Hepatocyte (in vitro differentiated cells): ENCODE data around the gene RASAL3.

ENCODE experiments used
- CTCF ChIP-seq: fragments of 200-600 bp; sonication (generic); IDR thresholded peaks from 2 replicates; pipeline ENCODE4 v1.5.1; 2016; ENCODE audit warnings: antibody characterized with exemption, mild to moderate bottlenecking; ENCODE audit not compliant: poor library complexity
- EZH2 ChIP-seq: fragments of 200-600 bp; sonication (generic); IDR thresholded peaks from 2 replicates; pipeline ENCODE4 v1.6.1; 2016; ENCODE audit warnings: antibody characterized with exemption, mild to moderate bottlenecking, borderline replicate concordance
- EZH2phosphoT487 ChIP-seq: fragments of 200-600 bp; sonication (generic); IDR thresholded peaks from one replicate; pipeline ENCODE4 v1.6.1; 2018; ENCODE audit warnings: antibody characterized with exemption, mild to moderate bottlenecking, low read depth, moderate library complexity; ENCODE audit not compliant: unreplicated experiment, severe bottlenecking

- TF ChIP-seq EZH2: no peak
- no peak for TF ChIP-seq CTCF
- no peak for TF ChIP-seq EZH2phosphoT487
These were observed 11.3 kb upstream of the RASAL3 start for GRCh38 chr19:15475611-15476010.
